GM10266 (cell line): ENCODE results near the gene SYTL3.
"Not testable (repeated sequence)": the region's sequence is repeated elsewhere in the genome, so short reads cannot be mapped to it uniquely, and the experiment has no call there.

Experiments used
- DNase-seq: peaks from one replicate; pipeline ENCODE4 v3.0.0; 2012; ENCODE audit errors: extremely low spot score
- CTCF ChIP-seq: IDR thresholded peaks from 2 replicates; pipeline ENCODE4 v1.5.1; 2012; ENCODE audit warnings: mild to moderate bottlenecking, low read depth; ENCODE audit not compliant: control insufficient read depth, insufficient read depth; ENCODE audit errors: missing control alignments

The SYTL3 gene

GRCh38 chr6:158631678-158632537, 17.9 kb upstream of the SYTL3 start:
- no peak for TF ChIP-seq CTCF
- DNase-seq = no peak

- not testable (repeated sequence) for DNase-seq
These were observed 17.2 kb upstream of the SYTL3 start for GRCh38 chr6:158632538-158633119.

GRCh38 chr6:158633127-158633526, 16.7 kb upstream of the SYTL3 start:
- DNase-seq = no peak
- no peak for TF ChIP-seq CTCF

GRCh38 chr6:158634695-158635426, 15.0 kb upstream of the SYTL3 start:
- TF ChIP-seq CTCF = no peak
- DNase-seq = no peak

GRCh38 chr6:158635427-158636073, 14.3 kb upstream of the SYTL3 start:
- no peak for DNase-seq
- TF ChIP-seq CTCF = no peak

GRCh38 chr6:158636778-158637177, 13.1 kb upstream of the SYTL3 start:
- no peak for DNase-seq
- no peak for TF ChIP-seq CTCF

- no peak for DNase-seq
- no peak for TF ChIP-seq CTCF
These were observed 11.5 kb upstream of the SYTL3 start for GRCh38 chr6:158638324-158638854.
